GM18951 (cell line): ENCODE results near the gene NHLRC2.

Experiments
- POLR2A ChIP-seq: IDR thresholded peaks from 4 replicates; pipeline ENCODE4 v1.6.1; 2011; ENCODE audit warnings: mild to moderate bottlenecking; ENCODE audit not compliant: insufficient read length, insufficient read depth; ENCODE audit errors: extremely low read depth
- in situ Hi-C: fragments of 300-500 bp; cut with MboI; formaldehyde crosslinking; loops from one replicate; pipeline ENCODE4 v1.12.0; 2022; ENCODE audit warnings: low sequenced_read_pairs, mixed read lengths, inconsistent platforms; ENCODE audit not compliant: unreplicated experiment

Gene NHLRC2

DNA sequence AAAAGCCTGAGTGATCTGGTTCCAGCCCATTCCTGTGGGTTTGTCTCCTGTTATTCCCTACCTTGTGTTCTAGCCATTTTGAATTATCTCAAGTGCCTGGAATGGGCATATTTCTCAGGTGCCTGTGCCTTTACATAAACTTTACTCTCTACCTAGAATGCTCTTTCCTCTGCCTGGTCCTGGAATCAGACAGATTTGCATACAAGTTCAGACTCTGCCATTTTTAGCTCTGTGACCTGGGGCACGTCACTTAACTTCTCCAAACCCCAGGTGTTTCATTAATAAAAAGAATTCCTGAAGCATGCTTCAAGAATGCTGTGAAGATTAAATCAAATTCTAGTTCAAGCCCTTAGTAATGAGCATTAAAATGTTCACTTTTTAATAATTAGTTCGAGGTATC is 8.4 kb upstream of the NHLRC2 start:
- in situ Hi-C loops: no loop called here
- TF ChIP-seq POLR2A: no peak

DNA sequence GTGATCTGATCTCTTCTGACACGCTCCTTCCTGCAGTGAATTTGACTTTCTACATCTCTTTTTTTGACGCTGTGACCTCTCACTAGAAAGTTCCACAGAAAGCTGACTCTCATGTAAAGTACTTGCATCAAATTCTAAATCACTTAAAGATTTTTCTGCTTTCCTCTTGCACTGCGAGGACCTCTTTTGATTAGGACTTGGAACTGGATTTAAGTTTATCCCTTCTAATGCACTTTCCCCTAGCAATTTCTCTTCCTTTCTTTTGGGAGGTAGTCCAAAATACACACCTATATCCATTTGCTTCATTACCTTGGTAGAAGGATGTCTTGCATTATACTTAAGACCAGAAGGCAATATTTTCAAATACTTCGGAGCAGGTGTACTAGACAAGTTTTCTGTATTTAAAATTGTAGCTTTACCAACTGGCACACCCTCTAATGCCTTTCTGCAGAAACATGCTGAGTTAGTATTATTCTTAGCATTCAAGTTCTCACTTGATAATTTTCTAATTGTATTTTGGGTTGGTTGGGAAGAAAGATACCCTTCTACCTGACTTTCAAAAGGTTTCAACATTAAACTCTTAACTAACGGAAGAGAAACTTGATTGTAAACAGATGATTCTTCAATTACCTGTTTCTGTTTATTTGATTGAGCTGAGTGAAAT is 5.2 kb upstream of the NHLRC2 start:
- in situ Hi-C loops: no loop called here
- no peak for TF ChIP-seq POLR2A

DNA sequence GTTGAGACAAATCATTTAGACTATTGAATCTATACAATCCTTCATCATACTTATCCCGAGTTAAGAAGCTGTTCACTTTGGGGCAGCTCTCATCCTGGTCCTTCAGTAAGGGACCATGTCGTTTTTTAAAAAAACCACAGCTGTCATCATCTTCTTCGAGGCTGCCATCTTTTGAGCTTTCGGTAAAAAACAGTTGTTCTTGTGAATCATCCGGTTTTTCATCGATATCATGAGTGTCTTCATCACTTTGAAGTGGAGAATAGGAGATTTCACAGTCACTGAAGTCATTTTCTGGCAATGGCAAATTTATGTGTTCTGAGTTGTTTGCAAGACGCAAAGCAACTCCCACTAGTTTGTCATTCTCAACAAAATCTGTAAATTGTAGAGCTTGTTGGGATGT is 4.5 kb upstream of the NHLRC2 start:
- TF ChIP-seq POLR2A: no peak
- in situ Hi-C loops: no loop called here

DNA sequence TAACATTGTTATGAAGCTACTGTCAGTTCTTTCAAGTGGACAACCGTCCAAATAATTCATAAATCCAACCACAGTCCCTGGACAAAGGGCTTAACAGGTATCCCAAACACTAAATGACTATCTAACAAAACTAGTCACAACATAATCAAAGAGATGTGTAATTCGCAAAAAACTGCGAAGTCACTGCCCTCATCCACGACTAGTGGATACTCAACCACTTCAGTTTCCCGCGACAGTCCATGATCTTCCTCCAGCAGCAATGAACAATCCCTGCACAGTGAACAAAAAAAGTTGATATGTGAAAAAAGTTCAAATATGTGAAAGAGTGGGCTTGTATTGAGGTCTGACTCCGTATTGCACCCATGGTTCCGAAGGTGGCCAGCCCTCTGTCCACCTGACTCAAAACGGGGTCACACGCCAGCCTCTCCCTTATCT is 866 bp upstream of the NHLRC2 start:
- in situ Hi-C loops: no loop called here
- no peak for TF ChIP-seq POLR2A

DNA sequence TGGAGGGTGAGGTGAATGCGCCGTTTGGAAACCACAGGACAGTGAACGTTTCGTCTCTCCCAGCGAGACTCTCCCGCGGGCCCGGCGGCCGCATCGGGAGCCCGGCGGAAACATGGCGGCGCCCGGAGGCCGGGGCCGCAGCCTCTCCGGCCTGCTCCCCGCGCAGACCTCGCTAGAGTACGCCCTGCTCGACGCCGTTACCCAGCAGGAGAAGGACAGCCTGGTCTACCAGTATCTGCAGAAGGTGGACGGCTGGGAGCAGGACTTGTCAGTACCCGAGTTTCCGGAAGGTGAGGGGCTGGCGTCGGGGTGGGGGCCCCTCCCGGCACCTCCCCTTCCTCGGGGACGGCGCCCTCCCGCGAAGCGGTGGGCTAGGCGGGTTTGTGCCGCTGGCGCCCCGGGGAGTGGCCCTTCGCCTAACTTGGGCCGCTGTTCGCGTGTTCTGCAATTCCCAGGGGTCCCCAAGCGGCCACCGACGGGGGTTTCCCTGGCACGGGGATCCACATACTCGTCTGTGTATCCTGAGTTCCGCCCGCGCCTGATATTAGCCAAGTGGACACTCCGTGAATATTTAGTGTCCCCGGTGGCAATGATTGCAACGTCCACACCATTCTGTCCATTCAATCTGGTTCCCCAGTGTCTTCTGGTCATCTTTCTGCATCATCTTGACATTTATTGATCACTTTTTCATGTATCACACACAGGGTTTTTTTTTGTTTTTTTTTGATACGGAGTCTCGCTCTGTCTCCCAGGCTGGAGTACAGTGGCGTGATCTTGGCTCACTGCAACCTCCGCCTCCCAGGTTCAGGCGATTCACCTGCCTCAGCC is 514 bp downstream of the NHLRC2 start:
- in situ Hi-C loops: no loop called here
- peak; percentile 76 for TF ChIP-seq POLR2A

DNA sequence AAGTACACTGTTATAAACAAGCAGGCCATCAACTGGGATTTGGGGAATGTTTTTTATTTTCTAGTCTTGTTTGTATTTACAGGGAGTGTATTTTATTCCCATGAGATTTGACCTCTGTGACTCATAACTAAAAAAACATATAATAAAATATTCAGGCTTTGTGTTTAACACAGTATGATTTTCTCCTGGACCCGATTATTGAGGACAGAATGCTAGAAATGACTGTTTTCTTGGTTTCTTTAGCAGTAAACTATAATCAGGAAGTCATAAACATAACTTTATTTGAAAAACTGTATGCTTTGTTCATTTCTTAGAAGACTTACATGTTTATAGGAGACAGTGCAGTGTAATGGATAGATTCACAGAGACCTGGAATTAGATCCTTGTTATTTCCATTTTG is 2.1 kb downstream of the NHLRC2 start:
- no peak for TF ChIP-seq POLR2A
- in situ Hi-C loops: no loop called here

DNA sequence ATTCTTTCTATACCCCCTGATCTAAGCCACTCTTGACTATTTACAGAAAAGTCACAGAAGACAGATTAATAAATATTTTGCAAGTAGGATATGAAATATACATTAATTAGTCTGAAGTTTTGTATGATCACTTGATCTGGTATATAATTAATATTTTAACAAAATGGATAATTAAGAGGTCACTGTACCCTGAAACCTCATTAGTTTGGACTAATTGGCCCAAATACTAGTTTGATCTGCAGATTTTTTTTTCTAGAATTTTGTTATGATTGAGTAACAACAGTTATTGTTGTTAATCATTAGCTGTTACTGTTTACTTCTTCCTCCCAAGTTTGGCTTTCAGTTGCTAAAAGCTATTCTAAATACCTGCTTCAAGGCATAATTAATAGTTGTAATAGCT is 2.7 kb downstream of the NHLRC2 start:
- TF ChIP-seq POLR2A: no peak
- in situ Hi-C loops: no loop called here

DNA sequence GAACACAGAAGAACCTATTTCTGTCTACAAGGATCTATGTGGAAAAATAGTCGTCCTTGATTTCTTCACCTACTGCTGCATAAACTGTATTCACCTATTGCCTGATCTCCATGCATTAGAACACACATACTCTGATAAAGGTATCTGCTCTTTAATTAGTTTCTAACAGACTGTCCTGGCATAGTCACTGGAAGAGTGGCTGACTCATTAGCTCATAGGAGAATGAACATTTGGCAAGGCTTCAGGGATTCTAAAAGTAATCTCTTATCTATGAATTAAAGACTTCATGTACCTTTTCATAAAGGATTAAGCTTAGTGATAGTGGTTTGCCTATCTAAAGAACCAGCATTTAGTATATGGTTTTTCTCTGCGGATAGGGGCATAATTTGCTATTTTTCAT is 4.1 kb downstream of the NHLRC2 start:
- in situ Hi-C loops: no loop called here
- no peak for TF ChIP-seq POLR2A

DNA sequence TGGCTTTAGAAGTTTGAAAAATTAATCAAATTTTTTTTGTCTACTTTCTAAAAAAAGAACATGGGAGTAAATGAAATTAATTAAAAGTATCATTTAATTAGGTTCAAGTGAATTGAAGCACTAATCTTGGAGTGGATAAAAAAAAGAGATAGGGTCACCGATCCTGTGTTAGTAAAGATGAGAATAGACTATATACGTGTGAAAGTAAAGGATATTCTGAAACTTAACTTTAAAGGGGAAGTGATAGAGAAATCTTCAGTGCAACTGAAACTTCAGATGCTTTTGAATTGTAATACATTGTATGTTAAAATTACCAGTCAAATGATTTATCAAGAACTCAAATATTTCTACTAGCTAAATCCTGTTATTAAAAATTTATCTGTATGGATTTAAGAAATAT is 4.8 kb downstream of the NHLRC2 start:
- no peak for TF ChIP-seq POLR2A
- in situ Hi-C loops: no loop called here

DNA sequence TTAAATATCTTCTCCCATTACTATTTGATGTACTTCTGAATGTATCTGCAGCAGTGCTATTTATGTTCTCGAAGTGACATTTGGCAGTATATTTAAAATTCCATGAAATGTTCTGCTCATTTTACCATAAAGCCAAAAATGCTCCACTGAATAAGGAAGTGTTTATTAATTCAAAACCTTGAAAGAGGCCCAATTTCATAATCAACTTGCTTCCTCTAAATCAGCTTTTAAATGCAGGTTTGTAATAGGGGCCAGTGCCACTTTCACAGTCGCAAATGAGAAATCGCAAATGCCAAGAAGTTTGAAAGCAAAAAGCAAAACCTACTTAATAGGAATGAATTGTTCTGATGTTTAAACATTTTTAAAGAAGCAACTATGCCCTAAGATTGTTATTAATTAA is 11.4 kb downstream of the NHLRC2 start:
- in situ Hi-C loops: no loop called here

DNA sequence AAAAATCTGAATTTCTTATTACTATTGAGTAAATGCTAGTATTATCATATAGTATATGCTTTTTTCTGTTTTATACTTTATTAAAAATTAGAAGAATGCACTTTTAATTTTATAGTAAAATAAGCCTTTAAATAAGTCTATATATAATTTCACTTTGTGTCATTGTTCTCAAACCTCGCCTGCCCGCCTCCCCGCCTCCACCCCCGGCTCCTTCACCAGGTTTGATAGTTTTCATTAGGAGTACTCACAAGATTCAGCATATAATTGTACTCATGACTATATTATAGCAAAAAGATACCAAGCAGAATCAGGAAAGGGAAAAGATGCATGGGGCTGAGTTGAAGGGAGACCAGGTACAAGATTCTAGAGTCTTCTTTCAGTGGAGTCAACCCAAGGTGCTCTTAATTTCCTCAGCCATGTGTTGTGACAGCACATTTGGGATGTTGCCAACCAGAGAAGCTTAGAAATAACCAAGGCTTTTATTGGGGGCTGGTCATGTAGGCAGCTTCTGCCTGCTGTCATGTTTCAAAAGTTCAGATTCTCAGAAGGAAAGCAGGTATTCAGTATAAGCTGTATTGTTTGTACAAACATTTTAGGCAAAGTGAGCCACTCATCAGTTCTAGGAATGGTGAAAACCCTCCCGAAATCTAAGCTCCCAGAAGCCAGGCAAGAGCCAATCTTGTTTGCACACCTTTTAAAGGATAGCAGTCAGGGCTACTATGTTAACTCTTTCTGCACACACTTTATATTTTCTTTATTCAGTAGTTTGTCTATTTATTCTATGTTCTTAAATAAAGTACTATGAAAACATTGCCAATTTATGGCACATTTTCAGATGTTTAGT is 12.3 kb downstream of the NHLRC2 start:
- no peak for TF ChIP-seq POLR2A
- in situ Hi-C loops: no loop called here

More for the DNA sequence above, 11.4 kb downstream of the NHLRC2 start:
- no peak for TF ChIP-seq POLR2A

DNA sequence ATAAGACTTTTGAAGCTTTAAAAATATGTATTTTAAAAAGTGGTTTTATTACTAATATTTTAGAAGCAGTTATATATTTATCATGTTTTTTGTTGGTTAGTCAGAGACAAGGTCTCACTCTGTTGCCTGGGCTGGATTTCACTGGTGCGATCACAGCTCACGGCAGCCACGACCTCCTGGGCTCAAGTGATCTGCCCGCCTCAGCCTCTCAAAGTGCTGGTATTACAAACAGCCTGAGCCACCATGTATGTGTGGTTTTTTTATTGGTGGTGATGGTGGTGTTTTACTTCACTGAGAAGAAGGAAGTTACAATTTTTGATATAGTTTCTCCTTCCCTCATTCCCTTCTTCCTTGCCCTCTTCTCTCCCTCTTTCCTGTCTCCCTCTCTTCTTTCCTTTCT is 13.4 kb downstream of the NHLRC2 start:
- TF ChIP-seq POLR2A: no peak
- in situ Hi-C loops: no loop called here

DNA sequence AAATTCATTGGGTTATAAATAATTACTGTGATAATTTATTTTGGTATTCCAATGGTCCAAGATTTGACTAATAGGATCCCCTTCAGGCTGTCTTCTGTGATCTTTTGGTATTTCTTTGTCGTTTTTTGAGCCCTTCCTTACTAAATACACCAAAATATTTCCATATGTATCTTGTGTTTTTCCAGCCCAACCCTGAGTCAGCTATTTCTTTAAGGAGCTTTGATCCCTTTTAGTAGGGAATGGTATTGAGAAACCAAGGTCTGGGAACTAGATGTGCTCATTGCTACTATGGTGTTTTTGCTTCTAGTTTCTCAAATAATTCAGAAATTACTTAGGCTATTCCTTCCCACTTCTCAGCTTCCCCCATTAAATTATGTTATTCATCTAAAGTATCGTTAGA is 15.3 kb downstream of the NHLRC2 start:
- no peak for TF ChIP-seq POLR2A
- in situ Hi-C loops: no loop called here
